Endothelial cell of umbilical vein (primary cell): Measurements from ENCODE around the gene CYP26A1.

Experiments
- CTCF ChIP-seq, 2 donors: IDR thresholded peaks; 1 replicate in 1 of 2; 2 replicates in 1 of 2; pipeline ENCODE4 v1.5.1; 2011; ENCODE audit warnings: low read length in 2 of 2, mild to moderate bottlenecking in 2 of 2, moderate library complexity in 2 of 2, control low read depth in 1 of 2, inconsistent platforms in 1 of 2, low read depth in 1 of 2; ENCODE audit not compliant: insufficient read depth in 1 of 2; ENCODE audit errors: extremely low read depth in 1 of 2
- EZH2 ChIP-seq: IDR thresholded peaks from 2 replicates; pipeline ENCODE4 v1.6.1; 2012; ENCODE audit warnings: borderline replicate concordance, low read depth, mild to moderate bottlenecking, moderate library complexity, low read length, inconsistent platforms; ENCODE audit not compliant: severe bottlenecking
- FOS ChIP-seq: IDR thresholded peaks from 2 replicates; pipeline ENCODE4 v1.6.1; 2011; ENCODE audit warnings: mild to moderate bottlenecking, low read length, moderate library complexity, borderline replicate concordance; ENCODE audit not compliant: insufficient read depth
- MAX ChIP-seq: IDR thresholded peaks from 2 replicates; pipeline ENCODE4 v1.6.1; 2011; ENCODE audit not compliant: insufficient read depth, insufficient read length
- MYC ChIP-seq: IDR thresholded peaks from one replicate; pipeline ENCODE4 v1.6.1; 2011; ENCODE audit warnings: mild to moderate bottlenecking, low read depth, low read length
- POLR2A ChIP-seq: IDR thresholded peaks from 2 replicates; pipeline ENCODE4 v1.6.1; 2012; ENCODE audit warnings: low read depth, mild to moderate bottlenecking, control low read depth, low read length
- POLR2AphosphoS5 ChIP-seq: IDR thresholded peaks from 2 replicates; pipeline ENCODE4 v1.6.1; 2012; ENCODE audit warnings: low read depth, mild to moderate bottlenecking, control low read depth, low read length, moderate library complexity; ENCODE audit not compliant: insufficient read depth

- TF ChIP-seq CTCF (IDR thresholded peaks at IDR 0.05; ENCODE audit: extremely low read depth in 1 of 2, insufficient read depth in 1 of 2, low read depth in 1 of 2, low read length in 2 of 2): no peak
- TF ChIP-seq POLR2A: no peak
- TF ChIP-seq POLR2AphosphoS5: no peak
- no peak for TF ChIP-seq EZH2
- no peak for TF ChIP-seq FOS
- TF ChIP-seq MAX: no peak
- no peak for TF ChIP-seq MYC
These were observed 18.3 kb downstream of the CYP26A1 start for GRCh38 chr10:93091960-93092359.
